Psoas muscle (tissue), 8 donors: Measurements from ENCODE around the gene MPST. TPM values are rescaled to one million over a fixed set of nuclear protein-coding genes. Genes with fewer than 3 reads are reported as not detected.

ENCODE experiments used
- ATAC-seq, 4 donors: fragments of 200-7000 bp; cut with Tn5 transposase; one replicate each; pipeline ENCODE4 v1.9.1; 2020; ENCODE audit warnings: moderate library complexity in 3 of 4, mild to moderate bottlenecking in 2 of 4
- DNase-seq, 2 donors: peaks; one replicate each; pipeline ENCODE4 v3.0.0-alpha.2; 2020
- H3K27ac ChIP-seq: fragments of 200-600 bp; one replicate; pipeline ENCODE4 v1.8.0; 2022
- H3K27me3 ChIP-seq, 3 donors: fragments of 200-600 bp in 1 of 3; one replicate each; pipeline versions ENCODE4 v1.6.1 to v1.8.0; 2013 to 2022; ENCODE audit warnings: low read length in 2 of 3, mild to moderate bottlenecking in 2 of 3, moderate library complexity in 1 of 3; ENCODE audit not compliant: insufficient read depth in 3 of 3
- H3K36me3 ChIP-seq, 2 donors: fragments of 200-600 bp in 1 of 2; one replicate each; pipeline versions ENCODE4 v1.6.1 to v1.8.0; 2013 to 2022; ENCODE audit warnings: low read depth in 1 of 2, mild to moderate bottlenecking in 1 of 2, moderate library complexity in 1 of 2; ENCODE audit not compliant: insufficient read depth in 1 of 2
- H3K4me1 ChIP-seq: fragments of 200-600 bp; one replicate; pipeline ENCODE4 v1.8.0; 2022
- H3K4me3 ChIP-seq: fragments of 200-600 bp; one replicate; pipeline ENCODE4 v1.8.0; 2022; ENCODE audit warnings: mild to moderate bottlenecking
- H3K9me3 ChIP-seq: fragments of 200-600 bp; one replicate; pipeline ENCODE4 v1.8.0; 2022
- WGBS, 3 donors: extraction: QIAGEN DNeasy Blood & Tissue Kit; methylation state at CpG; one replicate each; pipeline versions ENCODE4 v1.1.6 to v1.1.7; 2013; 5-methylcytosine and 5-hydroxymethylcytosine counted together
- intact Hi-C, 2 donors: fragments of 100-400 bp; cut with DNase I; formaldehyde crosslinking; loops; one replicate each; pipeline versions ENCODE4 v1.11.0 to v1.14.2; 2022
- polyA plus RNA-seq, 3 donors: library from polyadenylated mRNA; stranded (reverse); fragments of 200-250 nt; gene quantifications; one replicate each; pipeline ENCODE4 v1.2.3, GENCODE V29; 2013
- total RNA-seq, 4 donors: library from RNA; stranded (reverse); fragmentation: NEBNext Ultra II Directional in 2 of 4; extraction: Animal tissue kit (Norgen Biotek cat#: 25700) in 2 of 4; gene quantifications; one replicate each; pipeline versions ENCODE4 v1.2.1 to v1.2.4, GENCODE V29; 2021 to 2023
- TF ChIP-seq, protein P1 (sequence below): fragments of 200-600 bp; IDR thresholded peaks from one replicate; pipeline ENCODE4 v1.8.0; 2022; ENCODE audit warnings: antibody characterized with exemption
- donor health status: healthy with polysubstance abuse.
- donor health status: DM: no; HTN: no; CAD: no; lungs with moderate emphysema.
- donor health status: Bipolar disorder and iron deficiency.
- donor health status: healthy.
- donor health status: DM: yes; HTN: yes; CAD: no.
- donor health status: DM: no; HTN: no; CAD: no.
- donor health status: DM: no; HTN: no; CAD: no.
- donor health status: DM: yes; HTN: yes; CAD: no.

Gene MPST
- total and polyA plus RNA-seq, 7 donors = 31.5 to 83.6 (median 42.2) TPM

GRCh38 chr22:36991206-36991605 lies 28.3 kb upstream of the MPST start:
- peaks cover 0 to 34% (median 7%) of the 10 kb centered on the region in 3 donors for H3K27me3 ChIP-seq
- H3K4me1 ChIP-seq = no peaks in the 10 kb centered on the region
- no peak overlapping the region for H3K27ac ChIP-seq
- H3K36me3 ChIP-seq = no peaks in the 10 kb centered on the region
- WGBS, 3 donors = 40 to 55% (median 41%) methylated on average over 6 of the region's 6 CpGs
- TF ChIP-seq, protein P1, sequence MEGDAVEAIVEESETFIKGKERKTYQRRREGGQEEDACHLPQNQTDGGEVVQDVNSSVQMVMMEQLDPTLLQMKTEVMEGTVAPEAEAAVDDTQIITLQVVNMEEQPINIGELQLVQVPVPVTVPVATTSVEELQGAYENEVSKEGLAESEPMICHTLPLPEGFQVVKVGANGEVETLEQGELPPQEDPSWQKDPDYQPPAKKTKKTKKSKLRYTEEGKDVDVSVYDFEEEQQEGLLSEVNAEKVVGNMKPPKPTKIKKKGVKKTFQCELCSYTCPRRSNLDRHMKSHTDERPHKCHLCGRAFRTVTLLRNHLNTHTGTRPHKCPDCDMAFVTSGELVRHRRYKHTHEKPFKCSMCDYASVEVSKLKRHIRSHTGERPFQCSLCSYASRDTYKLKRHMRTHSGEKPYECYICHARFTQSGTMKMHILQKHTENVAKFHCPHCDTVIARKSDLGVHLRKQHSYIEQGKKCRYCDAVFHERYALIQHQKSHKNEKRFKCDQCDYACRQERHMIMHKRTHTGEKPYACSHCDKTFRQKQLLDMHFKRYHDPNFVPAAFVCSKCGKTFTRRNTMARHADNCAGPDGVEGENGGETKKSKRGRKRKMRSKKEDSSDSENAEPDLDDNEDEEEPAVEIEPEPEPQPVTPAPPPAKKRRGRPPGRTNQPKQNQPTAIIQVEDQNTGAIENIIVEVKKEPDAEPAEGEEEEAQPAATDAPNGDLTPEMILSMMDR = no peak
- ATAC-seq (no peak), DNase-seq (no peak)
- intact Hi-C loops = no loop called here
- H3K4me3 ChIP-seq = no peak overlapping the region
- peaks cover 3% of the 10 kb centered on the region for H3K9me3 ChIP-seq

- no peak overlapping the region for H3K27ac ChIP-seq
- intact Hi-C loops = no loop called here
- no peak for ATAC-seq
- no peak overlapping the region for H3K4me3 ChIP-seq
- no peaks in the 10 kb centered on the region for H3K27me3 ChIP-seq
- no peaks in the 10 kb centered on the region for H3K4me1 ChIP-seq
- H3K36me3 ChIP-seq = no peaks in the 10 kb centered on the region
- no peaks in the 10 kb centered on the region for H3K9me3 ChIP-seq
- 67 to 70% (median 68%) methylated on average over 2 of the region's 2 CpGs for WGBS, 3 donors
- TF ChIP-seq, protein P1 = no peak
- no peak for DNase-seq
Observed at GRCh38 chr22:36997746-36998145, 21.8 kb upstream of the MPST start.

DNA sequence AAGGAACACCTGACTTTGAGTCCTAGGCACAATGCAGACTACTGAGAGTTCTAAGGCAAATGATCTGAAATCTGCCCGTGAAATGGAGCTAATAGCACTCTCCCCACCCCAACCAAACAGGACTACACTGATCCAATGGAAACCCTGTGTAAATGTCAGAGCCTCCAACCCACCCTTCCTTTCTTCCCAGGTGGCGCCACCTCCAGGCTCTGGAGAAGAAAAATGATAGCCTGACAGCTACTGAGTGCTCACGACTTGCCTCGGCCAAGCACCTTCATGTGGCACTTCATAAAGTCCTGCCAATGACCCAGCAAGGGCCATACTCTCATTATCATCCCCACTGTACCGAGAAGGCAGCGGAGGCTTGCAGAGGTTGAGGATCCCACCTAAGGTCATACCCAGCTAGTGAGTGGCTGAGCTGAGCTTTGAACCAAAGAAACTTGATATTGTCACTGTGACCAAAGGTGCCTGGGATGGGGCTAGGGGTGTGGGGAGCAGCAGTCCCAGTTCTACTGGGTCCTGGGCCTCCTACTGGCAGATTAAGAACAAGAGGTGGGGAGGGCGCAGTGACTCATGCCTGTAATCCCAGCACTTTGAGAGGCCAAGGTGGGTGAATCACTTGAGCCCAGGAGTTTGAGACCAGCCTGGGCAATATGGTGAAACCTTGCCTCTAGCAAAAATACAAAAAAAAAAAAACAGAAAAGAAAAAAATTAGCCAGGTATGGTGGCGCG lies 20.8 kb upstream of the MPST start:
- ATAC-seq (no peak), DNase-seq (no peak)
- intact Hi-C loops = no loop called here
- no peaks in the 10 kb centered on the region for H3K27me3 ChIP-seq
- H3K9me3 ChIP-seq = no peaks in the 10 kb centered on the region
- H3K4me3 ChIP-seq = no peak overlapping the region
- no peaks in the 10 kb centered on the region for H3K4me1 ChIP-seq
- no peaks in the 10 kb centered on the region for H3K36me3 ChIP-seq
- TF ChIP-seq, protein P1 = no peak
- 76 to 85% (median 81%) methylated on average over 9 of the region's 9 CpGs for WGBS, 3 donors
- no peak overlapping the region for H3K27ac ChIP-seq

DNA sequence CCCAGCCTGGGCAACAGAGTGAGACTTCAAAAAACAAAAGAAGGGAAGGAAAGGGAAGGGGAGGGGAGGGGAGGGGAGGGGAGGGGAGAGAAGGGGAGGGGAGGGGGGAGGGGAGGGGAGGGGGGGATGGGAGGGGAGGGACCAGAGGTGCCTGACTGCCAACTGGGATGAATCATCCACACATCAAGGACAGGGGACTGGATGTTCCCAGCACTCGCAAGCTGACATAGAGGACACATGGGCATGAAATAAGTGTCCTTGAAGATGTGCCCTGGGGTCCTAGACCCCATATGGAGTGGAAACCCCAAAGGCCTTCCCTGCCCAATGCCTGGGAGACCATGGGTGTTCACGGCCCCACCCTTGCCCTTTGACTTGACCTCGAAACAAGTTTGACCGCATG lies 20.1 kb upstream of the MPST start:
- no peak overlapping the region for H3K4me3 ChIP-seq
- intact Hi-C loops = no loop called here
- H3K36me3 ChIP-seq = no peaks in the 10 kb centered on the region
- H3K4me1 ChIP-seq = no peaks in the 10 kb centered on the region
- ATAC-seq (no peak), DNase-seq (no peak)
- H3K9me3 ChIP-seq = no peaks in the 10 kb centered on the region
- H3K27me3 ChIP-seq = no peaks in the 10 kb centered on the region
- 79 to 84% (median 81%) methylated on average over 4 of the region's 4 CpGs for WGBS, 3 donors
- H3K27ac ChIP-seq = no peak overlapping the region
- TF ChIP-seq, protein P1 = no peak
